NB4 (cell line): ENCODE measurements around the gene CAMSAP3.

Source experiments
- DNase-seq: peaks from one replicate; pipeline ENCODE4 v3.0.0; 2010; ENCODE audit warnings: low read depth
- H3K4me3 ChIP-seq: one replicate; pipeline ENCODE4 v1.5.1; 2011; ENCODE audit warnings: mild to moderate bottlenecking, low read depth, low read length, moderate library complexity
- CTCF ChIP-seq: IDR thresholded peaks from one replicate; pipeline ENCODE4 v1.5.1; 2012; ENCODE audit warnings: low read depth, low read length
- MAX ChIP-seq: IDR thresholded peaks from 2 replicates; pipeline ENCODE4 v1.6.1; 2011; ENCODE audit warnings: low read depth, low read length
- MYC ChIP-seq: IDR thresholded peaks from 2 replicates; pipeline ENCODE4 v1.6.1; 2011; ENCODE audit warnings: low read depth, low read length
- POLR2A ChIP-seq: IDR thresholded peaks from 2 replicates; pipeline ENCODE4 v1.6.1; 2011; ENCODE audit warnings: mild to moderate bottlenecking; ENCODE audit not compliant: insufficient read length; ENCODE audit errors: extremely low read depth

CAMSAP3 gene

GRCh38 chr19:7614859-7615741 lies 19.4 kb downstream of the CAMSAP3 start:
- TF ChIP-seq MYC (no peak), CTCF (no peak), POLR2A (no peak), MAX (no peak)
- no peak overlapping the region for H3K4me3 ChIP-seq
- DNase-seq, result no peak

GRCh38 chr19:7617172-7617571 lies 21.5 kb downstream of the CAMSAP3 start:
- DNase-seq, result no peak
- H3K4me3 ChIP-seq, result no peak overlapping the region
- TF ChIP-seq MYC, result no peak

- H3K4me3 ChIP-seq, result no peak overlapping the region
- DNase-seq, result no peak
- TF ChIP-seq MYC (no peak), CTCF (no peak), POLR2A (no peak), MAX (no peak)
Observed at GRCh38 chr19:7617735-7618134, 22.1 kb downstream of the CAMSAP3 start.

GRCh38 chr19:7618348-7618747 lies 22.7 kb downstream of the CAMSAP3 start:
- no peak overlapping the region for H3K4me3 ChIP-seq
- no peak for TF ChIP-seq CTCF
- TF ChIP-seq POLR2A, result no peak
- TF ChIP-seq MAX, result no peak
- no peak for TF ChIP-seq MYC
- DNase-seq, result no peak

GRCh38 chr19:7618771-7619510 lies 23.3 kb downstream of the CAMSAP3 start:
- TF ChIP-seq MYC (no peak), CTCF (no peak), MAX (no peak), POLR2A (no peak)
- no peak for DNase-seq

GRCh38 chr19:7619671-7620441 lies 24.2 kb downstream of the CAMSAP3 start:
- no peak for TF ChIP-seq MYC
- no peak for DNase-seq
- H3K4me3 ChIP-seq, result no peak overlapping the region

More at GRCh38 chr19:7618771-7619510, 23.3 kb downstream of the CAMSAP3 start:
- H3K4me3 ChIP-seq, result no peak overlapping the region
